Endothelial cell of umbilical vein (primary cell): ENCODE measurements around the gene ADCY5.

ENCODE experiments used
- EZH2 ChIP-seq: IDR thresholded peaks from 2 replicates; pipeline ENCODE4 v1.6.1; 2012; ENCODE audit warnings: borderline replicate concordance, low read depth, mild to moderate bottlenecking, moderate library complexity, low read length, inconsistent platforms; ENCODE audit not compliant: severe bottlenecking
- FOS ChIP-seq: IDR thresholded peaks from 2 replicates; pipeline ENCODE4 v1.6.1; 2011; ENCODE audit warnings: mild to moderate bottlenecking, low read length, moderate library complexity, borderline replicate concordance; ENCODE audit not compliant: insufficient read depth
- JUN ChIP-seq: IDR thresholded peaks from 2 replicates; pipeline ENCODE4 v1.6.1; 2011; ENCODE audit warnings: borderline replicate concordance, low read depth; ENCODE audit not compliant: insufficient read length, insufficient read depth
- POLR2A ChIP-seq: IDR thresholded peaks from 2 replicates; pipeline ENCODE4 v1.6.1; 2012; ENCODE audit warnings: low read depth, mild to moderate bottlenecking, control low read depth, low read length
- POLR2AphosphoS5 ChIP-seq: IDR thresholded peaks from 2 replicates; pipeline ENCODE4 v1.6.1; 2012; ENCODE audit warnings: low read depth, mild to moderate bottlenecking, control low read depth, low read length, moderate library complexity; ENCODE audit not compliant: insufficient read depth
- TF ChIP-seq, protein P1 (sequence below), 2 donors: IDR thresholded peaks; 1 replicate in 1 of 2; 2 replicates in 1 of 2; pipeline ENCODE4 v1.5.1; 2011; ENCODE audit warnings: low read length in 2 of 2, mild to moderate bottlenecking in 2 of 2, moderate library complexity in 2 of 2, control low read depth in 1 of 2, inconsistent platforms in 1 of 2, low read depth in 1 of 2; ENCODE audit not compliant: insufficient read depth in 1 of 2; ENCODE audit errors: extremely low read depth in 1 of 2
- TF ChIP-seq, protein P2 (sequence below): IDR thresholded peaks from 2 replicates; pipeline ENCODE4 v1.6.1; 2011; ENCODE audit not compliant: insufficient read depth, insufficient read length

DNA sequence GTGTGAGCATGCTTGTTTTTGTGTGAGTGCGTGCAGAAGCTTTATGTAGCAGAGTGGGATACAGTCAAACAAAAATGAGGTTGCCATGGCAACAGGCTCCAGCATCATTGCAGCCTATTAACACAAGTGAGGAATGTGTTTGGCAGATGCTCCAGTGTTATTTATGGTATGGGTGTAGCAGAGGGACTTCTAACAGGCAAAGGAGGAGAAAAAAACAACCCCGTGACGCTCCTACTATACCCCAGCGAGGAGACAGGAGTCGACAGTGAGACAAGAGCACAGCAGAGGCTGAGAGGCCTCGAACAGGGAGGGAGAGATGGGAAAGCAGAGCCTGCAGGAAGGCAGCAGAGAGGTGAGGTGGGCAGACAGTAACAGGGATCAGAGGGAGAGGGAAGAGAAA, 4.9 kb downstream of the ADCY5 start:
- TF ChIP-seq, protein P1, sequence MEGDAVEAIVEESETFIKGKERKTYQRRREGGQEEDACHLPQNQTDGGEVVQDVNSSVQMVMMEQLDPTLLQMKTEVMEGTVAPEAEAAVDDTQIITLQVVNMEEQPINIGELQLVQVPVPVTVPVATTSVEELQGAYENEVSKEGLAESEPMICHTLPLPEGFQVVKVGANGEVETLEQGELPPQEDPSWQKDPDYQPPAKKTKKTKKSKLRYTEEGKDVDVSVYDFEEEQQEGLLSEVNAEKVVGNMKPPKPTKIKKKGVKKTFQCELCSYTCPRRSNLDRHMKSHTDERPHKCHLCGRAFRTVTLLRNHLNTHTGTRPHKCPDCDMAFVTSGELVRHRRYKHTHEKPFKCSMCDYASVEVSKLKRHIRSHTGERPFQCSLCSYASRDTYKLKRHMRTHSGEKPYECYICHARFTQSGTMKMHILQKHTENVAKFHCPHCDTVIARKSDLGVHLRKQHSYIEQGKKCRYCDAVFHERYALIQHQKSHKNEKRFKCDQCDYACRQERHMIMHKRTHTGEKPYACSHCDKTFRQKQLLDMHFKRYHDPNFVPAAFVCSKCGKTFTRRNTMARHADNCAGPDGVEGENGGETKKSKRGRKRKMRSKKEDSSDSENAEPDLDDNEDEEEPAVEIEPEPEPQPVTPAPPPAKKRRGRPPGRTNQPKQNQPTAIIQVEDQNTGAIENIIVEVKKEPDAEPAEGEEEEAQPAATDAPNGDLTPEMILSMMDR (IDR thresholded peaks at IDR 0.05; ENCODE audit: extremely low read depth in 1 of 2, insufficient read depth in 1 of 2, low read depth in 1 of 2, low read length in 2 of 2): no peak
- TF ChIP-seq, protein P2, sequence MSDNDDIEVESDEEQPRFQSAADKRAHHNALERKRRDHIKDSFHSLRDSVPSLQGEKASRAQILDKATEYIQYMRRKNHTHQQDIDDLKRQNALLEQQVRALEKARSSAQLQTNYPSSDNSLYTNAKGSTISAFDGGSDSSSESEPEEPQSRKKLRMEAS: no peak
- TF ChIP-seq POLR2AphosphoS5 (no peak), FOS (no peak), EZH2 (no peak), POLR2A (no peak), JUN (no peak)
